Heart right ventricle (tissue), 16 donors: ENCODE measurements around the gene MRPL28. TPM values are rescaled to one million over a fixed set of nuclear protein-coding genes. Genes with fewer than 3 reads are reported as not detected.

Source experiments
- ATAC-seq, 8 donors: fragments of 200-7000 bp; cut with Tn5 transposase; one replicate each; pipeline ENCODE4 v1.9.1; 2020; ENCODE audit warnings: mild to moderate bottlenecking in 8 of 8, moderate library complexity in 8 of 8, moderate number of reproducible peaks in 1 of 8
- DNase-seq, 2 donors: peaks; one replicate each; pipeline ENCODE4 v3.0.0-alpha.2; 2020
- H3K27ac ChIP-seq, 10 donors: fragments of 200-600 bp; sonication (generic) in 2 of 10; one replicate each; pipeline versions ENCODE4 v1.5.0 to v1.8.0; 2020 to 2022; ENCODE audit warnings: mild to moderate bottlenecking in 3 of 10
- H3K27me3 ChIP-seq, 7 donors: fragments of 200-600 bp; one replicate each; pipeline ENCODE4 v1.8.0; 2021 to 2022; ENCODE audit warnings: mild to moderate bottlenecking in 2 of 7
- H3K36me3 ChIP-seq, 9 donors: fragments of 200-600 bp; sonication (generic) in 1 of 9; one replicate each; pipeline versions ENCODE4 v1.5.0 to v1.8.0; 2020 to 2022; ENCODE audit warnings: mild to moderate bottlenecking in 2 of 9
- H3K4me1 ChIP-seq, 9 donors: fragments of 200-600 bp; sonication (generic) in 1 of 9; one replicate each; pipeline versions ENCODE4 v1.5.0 to v1.8.0; 2020 to 2022; ENCODE audit warnings: mild to moderate bottlenecking in 4 of 9
- H3K4me3 ChIP-seq, 10 donors: fragments of 200-600 bp; sonication (generic) in 2 of 10; one replicate each; pipeline versions ENCODE4 v1.5.0 to v1.8.0; 2020 to 2022; ENCODE audit warnings: mild to moderate bottlenecking in 7 of 10, moderate library complexity in 2 of 10
- H3K9me3 ChIP-seq, 11 donors: fragments of 200-600 bp in 10 of 11; sonication (generic) in 2 of 11; one replicate each; pipeline versions ENCODE4 v1.5.0 to v1.8.0; 2013 to 2022; ENCODE audit warnings: mild to moderate bottlenecking in 2 of 11, control low read depth in 1 of 11, moderate library complexity in 1 of 11
- CTCF ChIP-seq, 9 donors: fragments of 200-600 bp; sonication (generic) in 2 of 9; IDR thresholded peaks; one replicate each; pipeline versions ENCODE4 v1.5.0 to v1.8.0; 2021 to 2022; ENCODE audit warnings: antibody characterized with exemption in 9 of 9, mild to moderate bottlenecking in 5 of 9, moderate library complexity in 1 of 9
- WGBS, 2 donors: extraction: QIAGEN DNeasy Blood & Tissue Kit; methylation state at CpG; one replicate each; pipeline ENCODE4 v1.1.7; 2013; ENCODE audit warnings: inconsistent platforms in 1 of 2; 5-methylcytosine and 5-hydroxymethylcytosine counted together
- intact Hi-C, 10 donors: fragments of 100-400 bp; cut with DNase I; formaldehyde crosslinking; loops; one replicate each; pipeline versions ENCODE4 v1.11.1 to v1.14.2; 2022
- polyA plus RNA-seq, 2 donors: library from polyadenylated mRNA; stranded (reverse); fragments of 200-250 nt; gene quantifications; one replicate each; pipeline ENCODE4 v1.2.3, GENCODE V29; 2013
- total RNA-seq, 10 donors: library from RNA; stranded (reverse); fragmentation: NEBNext Ultra II Directional in 3 of 10; extraction: Animal tissue kit (Norgen Biotek cat#: 25700) in 3 of 10; gene quantifications; one replicate each; pipeline versions ENCODE4 v1.2.1 to v1.2.4, GENCODE V29; 2021 to 2023
- donor health status: Arrhythmogenic right ventricular cardiomyopathy.
- donor health status: ischemic (EF 13 %, LVEDD 7.1; RV severe dilation, severe dysfunction).
- donor health status: healthy with polysubstance abuse.
- donor health status: DM: no; HTN: yes; CAD: no.
- donor health status: DM: no; HTN: no; CAD: no.
- donor health status: ischemic (EF 25% LVEDD 6.9; RV normal size, moderate dysfunction).
- donor health status: ischemic (EF 25% LVEDD 5.7; RV mildly dilated, moderate dysfunction).
- donor health status: healthy.
- donor health status: DM: yes; HTN: yes; CAD: no.
- donor health status: Ischemic cardiomyopathy.
- donor health status: ischemic (EF 35%, LVEDD 5.7; RV mildly dilated, moderate dysfunction).
- donor health status: nonischemic (EF 11% LVEDD 7.7; RV severe dilation, severe dysfunction).
- donor health status: DM: yes; HTN: yes; CAD: no.
- donor health status: PGD.
- donor health status: ischemic (EF 29% LVEDD 5.4; RV normal size, mild dysfunction).
- donor health status: nonischemic (EF 23%, LVEDD 6.1; RV moderate dilation, normal function).

The MRPL28 gene
- total and polyA plus RNA-seq, 12 donors, result 64.9 to 169 (median 75.8) TPM

- 26 to 29% methylated on average over 40 to 44 of the region's 44 CpGs for WGBS, 2 donors
- ATAC-seq (peak in 4 of 8 donors; percentile 0 to 53 (median 34)), DNase-seq (no peak)
- Histone ChIP-seq H3K27me3 (peaks cover 0 to under 1% (median 0%) of the 10 kb centered on the region in 7 donors), H3K27ac (peak overlapping the region in 4 of 10 donors; percentile 2 to 77 (median 74)), H3K9me3 (no peaks in the 10 kb centered on the region), H3K4me1 (peaks cover 10 to 22% (median 15%) of the 10 kb centered on the region in 9 donors), H3K36me3 (peaks cover 0 to 70% (median 48%) of the 10 kb centered on the region in 9 donors), H3K4me3 (peak overlapping the region in 9 of 10 donors; percentile 33 to 57 (median 47))
- no peak for TF ChIP-seq CTCF (IDR thresholded peaks at IDR 0.05)
- intact Hi-C loops, result no loop called here
Measured at GRCh38 chr16:369866-370436, 387 bp downstream of the MRPL28 start.

DNA sequence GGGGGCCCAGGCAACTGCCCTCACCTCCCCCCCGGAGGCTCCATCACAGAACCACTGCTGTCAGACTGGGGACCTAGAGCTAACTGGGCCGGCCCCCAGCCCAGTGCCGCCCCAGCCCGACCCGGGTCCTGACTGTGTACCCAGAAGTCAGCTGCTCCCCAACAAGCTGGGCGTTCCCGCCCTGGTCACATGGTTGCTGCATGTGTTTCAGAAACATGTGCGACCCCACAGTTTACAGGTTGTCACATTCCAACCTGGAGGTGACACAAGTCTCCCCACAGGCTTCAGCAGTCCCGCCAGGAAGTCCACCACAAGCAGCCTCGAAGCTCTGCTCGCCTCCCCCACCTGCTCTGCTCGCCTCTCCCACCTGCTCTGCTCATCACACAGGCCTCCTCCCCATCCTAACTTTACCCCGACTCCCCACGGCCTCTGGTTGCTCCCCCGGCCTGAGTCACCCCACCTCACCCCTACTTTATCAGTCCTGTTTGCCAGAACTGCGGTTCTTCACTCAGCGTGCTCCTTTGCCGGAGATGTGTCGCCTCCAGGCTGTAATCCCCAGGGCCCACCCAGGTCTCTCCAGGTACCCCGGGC, 968 bp downstream of the MRPL28 start:
- peaks cover 0 to 64% (median 43%) of the 10 kb centered on the region in 9 donors for H3K36me3 ChIP-seq
- 87 to 89% methylated on average over 20 of the region's 20 CpGs for WGBS, 2 donors

DNA sequence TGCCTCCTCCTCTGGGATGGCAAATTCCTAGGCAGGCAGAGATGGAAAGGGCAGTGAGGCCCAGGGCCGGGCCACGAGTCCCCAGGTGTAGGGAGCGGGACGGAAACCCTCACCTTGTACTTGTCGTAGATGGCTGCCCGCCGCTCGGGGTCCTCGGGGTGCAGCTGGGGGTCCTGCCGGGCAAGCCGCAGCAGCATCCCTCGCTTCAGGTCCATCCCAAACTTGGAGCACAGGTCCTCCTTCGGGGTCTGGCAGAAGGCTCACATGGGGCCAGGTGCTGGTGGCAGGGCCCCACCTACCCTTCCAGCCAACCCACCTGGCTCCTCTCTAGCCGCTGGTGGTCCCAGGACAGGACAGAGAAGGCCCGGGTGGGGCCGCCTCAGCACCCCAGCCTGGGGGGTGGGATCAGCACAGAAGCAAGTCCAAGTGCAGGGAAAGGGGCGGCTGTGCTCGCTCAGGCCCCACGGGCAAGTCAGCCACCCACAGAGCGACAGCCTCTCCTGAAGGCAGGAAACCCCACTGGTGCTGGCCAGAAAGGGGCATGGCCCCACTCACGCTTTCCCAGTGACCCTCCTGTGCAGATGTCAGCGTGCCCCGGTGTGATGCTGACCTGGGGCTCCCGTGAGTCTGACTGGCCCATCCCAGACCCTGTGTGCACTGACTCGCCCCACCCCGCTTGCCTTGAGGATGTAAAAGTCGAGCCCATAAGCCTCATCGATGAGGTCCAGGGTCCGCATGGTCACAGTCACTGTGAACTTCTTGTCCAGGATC, 1.8 kb downstream of the MRPL28 start:
- H3K36me3 ChIP-seq, result peaks cover 0 to 56% (median 37%) of the 10 kb centered on the region in 9 donors
- H3K4me1 ChIP-seq, result peaks cover 10 to 22% (median 15%) of the 10 kb centered on the region in 9 donors
- intact Hi-C loops, result no loop called here
- no peaks in the 10 kb centered on the region for H3K9me3 ChIP-seq
- no peak for ATAC-seq
- peaks cover 0 to 9% (median 0%) of the 10 kb centered on the region in 7 donors for H3K27me3 ChIP-seq
- H3K4me3 ChIP-seq, result no peak overlapping the region
- no peak for TF ChIP-seq CTCF (IDR thresholded peaks at IDR 0.05)
- 95% methylated on average over 29 of the region's 29 CpGs for WGBS, 2 donors
- no peak overlapping the region for H3K27ac ChIP-seq
- DNase-seq, result no peak

More for the DNA sequence above, 968 bp downstream of the MRPL28 start:
- ATAC-seq (no peak), DNase-seq (no peak)
- peaks cover 0 to 7% (median 0%) of the 10 kb centered on the region in 7 donors for H3K27me3 ChIP-seq
- peaks cover 10 to 22% (median 15%) of the 10 kb centered on the region in 9 donors for H3K4me1 ChIP-seq
- no peaks in the 10 kb centered on the region for H3K9me3 ChIP-seq
- H3K27ac ChIP-seq, result no peak overlapping the region
- intact Hi-C loops, result no loop called here
- H3K4me3 ChIP-seq, result peak overlapping the region in 8 of 10 donors; percentile 33 to 57 (median 48)
- no peak for TF ChIP-seq CTCF (IDR thresholded peaks at IDR 0.05)

DNA sequence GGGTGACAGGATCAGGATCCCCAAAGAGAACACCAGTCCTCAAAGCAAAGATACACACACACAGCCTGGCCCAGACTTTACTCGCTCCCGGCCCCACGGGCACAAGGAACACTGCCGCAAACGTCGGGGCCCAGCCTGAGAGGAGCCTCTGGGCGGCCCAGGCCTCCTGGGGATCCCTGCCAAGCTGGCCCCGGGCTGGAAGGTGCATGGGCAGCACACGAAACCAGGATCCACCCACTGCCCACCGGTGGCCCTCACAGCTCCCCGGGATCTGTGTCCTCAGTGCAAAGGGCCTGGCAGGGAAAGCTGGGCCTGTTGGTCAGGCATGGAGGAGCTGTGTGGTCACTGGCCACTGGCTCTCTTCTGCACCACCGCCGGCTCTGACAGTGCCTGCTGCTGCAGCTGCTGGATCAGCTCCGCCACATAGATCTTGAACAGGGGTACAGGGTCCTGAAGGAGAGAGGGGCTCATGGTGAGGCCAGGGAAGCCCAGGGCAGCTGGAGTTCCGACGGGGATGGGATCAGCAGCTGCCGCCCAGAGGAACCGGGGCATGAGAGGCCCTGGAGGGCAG, 2.9 kb downstream of the MRPL28 start:
- TF ChIP-seq CTCF (IDR thresholded peaks at IDR 0.05), result no peak
- ATAC-seq (no peak), DNase-seq (no peak)
- Histone ChIP-seq H3K4me3 (no peak overlapping the region), H3K27ac (no peak overlapping the region), H3K9me3 (no peaks in the 10 kb centered on the region), H3K27me3 (peaks cover 0 to 13% (median 3%) of the 10 kb centered on the region in 7 donors), H3K36me3 (peaks cover 0 to 45% (median 26%) of the 10 kb centered on the region in 9 donors), H3K4me1 (peaks cover 10 to 22% (median 15%) of the 10 kb centered on the region in 9 donors)
- intact Hi-C loops, result no loop called here
- WGBS, 2 donors, result 94% methylated on average over 18 of the region's 18 CpGs
